PC-3 (cell line): ENCODE measurements around the gene MAML3.

Experiments used
- CTCF ChIP-seq: fragments of 300-600 bp; sonication (generic); conservative IDR thresholded peaks from 2 replicates; pipeline ENCODE4 v1.5.1; 2017; ENCODE audit warnings: antibody characterized with exemption, low read depth, mild to moderate bottlenecking, low read length
- EZH2phosphoT487 ChIP-seq: fragments of 300-600 bp; sonication (generic); IDR thresholded peaks from 2 replicates; pipeline ENCODE4 v1.6.1; 2018; ENCODE audit warnings: mild to moderate bottlenecking, antibody characterized with exemption, low read length, borderline replicate concordance

GRCh38 chr4:139840773-139841172, 313.2 kb downstream of the MAML3 start:
- no peak for TF ChIP-seq EZH2phosphoT487
- TF ChIP-seq CTCF: no peak
